LHCN-M2 (cell line): ENCODE results near the gene ZYG11A. TPM values are rescaled to one million over a fixed set of nuclear protein-coding genes. Genes with fewer than 3 reads are reported as not detected.
A peak's percentile ranks its signal among the peaks of the same experiment; 100 is the strongest.

Experiments used
- DNase-seq: peaks from one replicate; pipeline ENCODE4 v3.0.0-alpha.2; 2012; ENCODE audit warnings: low read depth
- total RNA-seq: library from RNA; depleted of rRNA; stranded (reverse); fragments of >200 nt; gene quantifications from 2 replicates; pipeline ENCODE4 v1.2.3, GENCODE V29; 2014; rRNA removed

Gene ZYG11A
- total RNA-seq, 1 experiment from 2014 or later: 0.17 TPM

- DNase-seq: no peak
Observed at GRCh38 chr1:52917156-52917555, 74.6 kb downstream of the ZYG11A start.

GRCh38 chr1:52917581-52917980, 75.0 kb downstream of the ZYG11A start:
- no peak for DNase-seq

GRCh38 chr1:52918201-52918600, 75.6 kb downstream of the ZYG11A start:
- DNase-seq: no peak

- no peak for DNase-seq
Observed at GRCh38 chr1:52919051-52919722, 76.6 kb downstream of the ZYG11A start.

GRCh38 chr1:52919723-52920483, 77.3 kb downstream of the ZYG11A start:
- DNase-seq: no peak

- DNase-seq: no peak
Observed at GRCh38 chr1:52920791-52921291, 78.3 kb downstream of the ZYG11A start.

GRCh38 chr1:52925571-52926005, 83.0 kb downstream of the ZYG11A start:
- peak; percentile 48 for DNase-seq

- DNase-seq: no peak
Observed at GRCh38 chr1:52926864-52927211, 84.3 kb downstream of the ZYG11A start.

- peak; percentile 63 for DNase-seq
Observed at GRCh38 chr1:52927212-52928014, 84.9 kb downstream of the ZYG11A start, which contains the start of gene SCP2. TSS of gene SCP2 (plus strand) at chr1:52927276. CDS start at chr1:52927397, 121 bp downstream.

GRCh38 chr1:52928015-52928404, 85.5 kb downstream of the ZYG11A start:
- DNase-seq: no peak

- no peak for DNase-seq
Observed at GRCh38 chr1:52929019-52929418, 86.5 kb downstream of the ZYG11A start.

GRCh38 chr1:52937433-52938182, 95.0 kb downstream of the ZYG11A start:
- no peak for DNase-seq

- DNase-seq: no peak
Observed at GRCh38 chr1:52938183-52938451, 95.6 kb downstream of the ZYG11A start.

GRCh38 chr1:52943876-52944416, 101.4 kb downstream of the ZYG11A start:
- no peak for DNase-seq

GRCh38 chr1:52944566-52944965, 102.0 kb downstream of the ZYG11A start:
- no peak for DNase-seq

Other genes starting within 250 kb of the ZYG11A start
- 32.4 and 36.3 TPM in 2 replicates for gene GPX7, start 240.4 kb upstream of the ZYG11A start, total RNA-seq
- gene SHISAL2A, start 209.6 kb upstream of the ZYG11A start, total RNA-seq: not detected in 2 replicates
- gene COA7, start 144.4 kb upstream of the ZYG11A start, total RNA-seq: 13.2 and 15.8 TPM in 2 replicates
- gene ZYG11B, start 116.3 kb upstream of the ZYG11A start, total RNA-seq: 33.1 and 36.6 TPM in 2 replicates
- 0.06 and 0.38 TPM in 2 replicates for gene ECHDC2, start 79.0 kb downstream of the ZYG11A start, total RNA-seq
- 125 and 128 TPM in 2 replicates for gene SCP2, start 84.5 kb downstream of the ZYG11A start, total RNA-seq
- gene PODN, start 219.5 kb downstream of the ZYG11A start, total RNA-seq: not detected in 2 replicates